Daoy (cell line): ENCODE measurements around the gene KRT16. TPM values are rescaled to one million over a fixed set of nuclear protein-coding genes. Genes with fewer than 3 reads are reported as not detected.
"Not testable (repeated sequence)": the region's sequence is repeated elsewhere in the genome, so short reads cannot be mapped to it uniquely, and the experiment has no call there.

Experiments used
- DNase-seq: peaks from one replicate; pipeline ENCODE4 v3.0.0-alpha.2; 2015; ENCODE audit warnings: low read depth
- total RNA-seq: library from RNA; depleted of rRNA; stranded (reverse); fragments of >200 nt; shearing (Covaris generic); gene quantifications from 2 replicates; pipeline ENCODE4 v1.2.3, GENCODE V29; 2014

KRT16 gene
- total RNA-seq, 1 experiment from 2014 or later = 1.0 TPM

DNA sequence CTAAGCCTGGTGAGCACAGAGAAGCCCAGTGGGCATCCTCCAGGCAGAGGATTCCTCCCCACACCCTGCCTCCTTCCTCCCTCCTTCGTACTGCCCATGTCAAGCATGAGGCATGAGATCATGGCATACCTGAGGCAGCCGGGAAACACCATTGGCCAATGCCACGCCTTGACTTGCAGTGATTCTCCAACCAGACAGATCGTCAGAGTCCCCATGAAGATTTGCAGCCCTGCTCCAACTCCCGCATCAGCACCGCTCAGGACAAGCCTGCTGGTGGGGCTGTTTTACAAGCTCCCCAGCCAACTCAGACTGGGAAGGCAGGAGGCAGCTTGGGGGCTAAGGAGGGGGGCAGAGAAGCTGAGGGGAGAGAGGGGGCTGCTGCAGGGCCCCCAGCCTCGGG is 2.9 kb upstream of the KRT16 start:
- DNase-seq = peak; percentile 35

DNA sequence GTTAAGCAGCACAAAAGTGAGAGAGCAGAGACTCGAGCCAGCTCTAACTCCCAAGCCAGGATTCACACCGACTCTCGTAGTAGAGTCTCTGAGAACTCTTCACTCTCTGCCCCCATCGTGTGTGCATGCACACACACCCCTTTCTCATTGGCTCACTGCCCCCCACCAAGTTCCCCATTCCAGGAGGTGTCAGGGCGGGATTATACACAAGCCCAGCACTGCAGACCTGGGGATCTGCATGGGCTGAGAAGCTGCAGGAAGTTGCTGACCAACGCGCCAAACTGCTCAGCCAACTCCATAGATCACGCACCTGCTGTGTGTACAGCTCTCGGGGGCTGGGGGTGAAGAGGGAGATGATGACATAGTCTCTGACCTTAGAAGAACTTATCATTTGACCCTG is 2.2 kb upstream of the KRT16 start:
- not testable (repeated sequence) for DNase-seq

DNA sequence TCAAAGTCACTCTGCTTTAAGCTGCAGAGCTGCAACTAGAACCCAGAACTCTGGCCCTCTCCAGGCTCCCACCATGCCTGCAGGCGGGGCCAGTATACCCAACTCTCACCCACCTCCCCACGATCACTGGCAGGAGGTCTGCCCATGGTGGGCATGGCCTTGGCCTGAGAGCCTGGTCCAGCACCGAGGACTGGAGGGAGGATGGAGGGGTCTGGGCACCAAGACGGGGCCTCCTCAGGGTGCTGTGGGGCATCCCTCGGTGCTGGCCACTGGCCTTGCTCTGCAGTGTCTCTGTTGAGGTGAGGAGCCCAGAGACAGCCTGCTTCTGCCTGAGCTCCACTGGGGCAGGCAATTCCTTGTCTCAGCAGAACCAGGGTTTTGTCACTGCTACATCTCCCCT is 1.5 kb upstream of the KRT16 start:
- no peak for DNase-seq

DNA sequence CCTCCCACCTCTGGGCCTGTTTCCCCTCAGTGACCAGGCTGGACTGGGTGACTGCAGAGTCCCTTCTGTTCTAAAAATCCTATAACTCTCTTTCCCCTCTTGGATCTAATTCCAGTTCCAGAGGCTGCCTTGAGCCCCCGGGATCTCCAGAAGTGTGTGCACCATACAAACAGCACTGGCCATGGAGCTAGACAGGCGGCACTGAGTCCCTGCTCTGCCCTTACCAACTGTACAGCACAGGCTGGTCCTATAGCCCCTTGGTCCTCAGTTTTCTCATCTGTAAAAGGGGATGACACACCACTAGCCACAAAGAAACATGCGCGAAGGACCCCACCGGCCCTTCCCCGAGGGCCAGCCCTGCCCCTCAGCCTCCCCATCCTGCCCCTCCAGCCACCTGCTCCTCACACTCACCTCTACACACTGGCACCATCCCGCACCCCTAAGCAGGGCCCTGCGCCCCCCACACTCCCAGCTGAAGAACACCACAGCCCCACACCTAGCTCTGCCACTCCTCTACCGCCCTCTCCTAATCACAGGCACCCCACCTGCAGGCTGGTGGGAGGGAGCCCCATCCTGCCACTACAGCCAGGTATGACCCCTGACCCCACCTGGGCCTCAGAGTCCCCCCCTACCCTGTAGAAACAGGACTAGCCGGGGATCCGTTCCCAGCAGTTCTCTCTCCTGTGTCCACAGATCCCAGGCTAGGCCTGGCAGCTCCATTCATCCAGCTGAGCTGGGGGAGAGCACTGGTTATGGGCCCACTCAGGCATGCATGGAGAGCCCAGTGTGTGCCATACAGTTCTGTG is 913 bp upstream of the KRT16 start:
- DNase-seq = no peak

DNA sequence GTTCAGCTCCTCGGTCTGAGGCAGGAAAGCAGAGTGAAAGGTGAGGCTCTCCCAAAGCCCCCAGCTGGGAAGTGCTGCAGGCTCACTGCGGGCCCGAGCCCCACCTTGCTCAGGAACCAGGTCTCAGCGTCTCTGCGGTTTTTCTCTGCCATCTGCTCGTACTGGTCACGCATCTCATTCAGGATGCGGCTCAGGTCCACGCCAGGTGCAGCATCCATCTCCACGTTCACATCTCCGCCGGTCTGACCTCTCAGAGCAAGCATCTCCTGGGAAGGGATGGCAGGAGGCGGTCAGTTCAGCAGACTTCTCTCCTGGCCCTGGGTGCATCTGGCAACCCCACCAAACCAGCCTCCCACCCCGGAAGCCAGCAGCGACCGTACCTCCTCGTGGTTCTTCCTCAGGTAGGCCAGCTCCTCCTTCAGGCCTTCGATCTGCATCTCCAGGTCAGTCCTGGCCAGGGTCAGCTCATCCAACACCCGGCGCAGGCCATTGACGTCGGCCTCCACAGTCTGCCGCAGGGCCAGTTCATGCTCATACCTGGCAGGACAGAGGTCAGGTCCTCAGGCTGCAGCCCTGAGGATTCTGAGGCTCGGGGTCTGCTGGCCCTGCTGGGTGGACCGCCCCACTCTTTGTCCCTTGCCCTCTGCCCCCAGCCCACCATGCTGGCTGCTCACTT is 1.5 kb downstream of the KRT16 start:
- no peak for DNase-seq

DNA sequence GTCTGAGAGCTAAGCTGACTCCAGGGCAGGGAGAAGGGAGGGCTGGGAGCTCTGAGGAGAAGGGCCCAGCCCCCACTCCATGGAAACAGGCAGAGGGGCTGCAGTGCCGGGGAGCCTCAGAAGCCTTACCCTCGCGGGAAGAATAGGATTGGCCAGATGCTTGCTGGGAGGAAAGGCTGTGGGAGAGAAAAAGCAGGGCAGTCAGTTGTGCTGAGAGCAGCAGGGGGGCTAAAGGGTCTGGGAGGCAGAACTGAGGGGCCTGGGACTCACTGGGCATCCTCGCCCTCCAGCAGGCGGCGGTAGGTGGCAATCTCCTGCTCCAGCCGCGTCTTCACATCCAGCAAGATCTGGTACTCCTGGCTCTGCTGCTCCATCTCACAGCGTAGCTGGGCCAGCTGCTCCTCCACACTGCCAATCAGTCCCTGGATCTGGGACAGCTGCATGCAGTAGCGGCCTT is 2.5 kb downstream of the KRT16 start:
- not testable (repeated sequence) for DNase-seq

DNA sequence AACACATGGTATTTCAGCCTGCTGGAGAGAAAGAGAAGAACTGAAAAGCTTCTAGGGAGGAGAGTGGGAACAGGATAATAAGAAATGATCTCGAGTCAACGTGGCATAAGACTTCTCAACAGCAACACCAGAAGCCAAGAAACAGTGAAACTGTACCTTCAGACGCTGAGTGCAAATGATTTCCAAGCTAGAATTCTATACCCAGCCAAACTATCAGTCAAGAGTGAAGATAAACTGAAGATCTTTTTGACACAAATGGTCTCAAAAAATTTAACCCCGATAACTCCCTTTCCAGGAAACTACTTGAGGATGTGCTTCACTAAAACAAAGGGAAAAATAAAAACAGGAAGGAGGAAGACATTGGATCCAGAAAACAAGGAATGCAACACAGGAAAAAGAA is 5.6 kb downstream of the KRT16 start:
- DNase-seq = not testable (repeated sequence)

DNA sequence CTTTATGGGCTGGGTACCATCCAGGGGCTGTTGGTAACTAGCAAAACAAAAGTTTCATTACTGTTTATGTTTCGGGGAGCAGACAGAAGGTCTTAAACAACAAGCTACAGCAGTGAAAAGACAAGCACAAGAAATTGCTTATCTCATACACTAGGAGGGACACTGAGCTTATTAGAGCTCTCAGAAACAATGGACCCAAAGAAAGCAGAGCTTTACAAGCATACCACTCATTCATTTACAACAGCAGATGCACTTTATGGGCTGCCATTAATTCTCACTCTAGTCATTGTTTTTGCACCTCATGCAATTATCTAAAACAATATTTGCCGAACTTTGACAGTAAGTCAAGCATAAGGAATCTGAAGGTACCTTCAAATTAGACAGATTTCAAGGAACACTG is 10.0 kb downstream of the KRT16 start:
- DNase-seq = no peak

DNA sequence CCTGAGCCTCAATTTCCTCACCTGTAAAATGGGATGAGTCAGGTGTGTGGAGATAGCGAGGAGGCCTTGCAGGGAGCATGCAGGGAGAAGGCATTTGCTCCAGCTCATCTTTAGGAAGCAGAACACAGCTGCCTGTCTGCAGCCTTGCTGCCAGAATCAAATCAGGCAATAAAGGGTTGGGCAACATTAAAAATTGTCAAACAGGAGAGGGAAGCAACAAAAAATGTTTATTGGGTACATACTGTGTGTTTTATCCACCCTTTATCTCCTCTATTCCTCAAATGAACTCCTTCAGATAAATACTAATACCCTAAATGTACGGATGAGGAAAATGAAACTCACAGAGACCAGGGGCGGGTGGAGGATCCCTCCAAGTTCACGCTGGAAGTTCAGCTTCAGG is 12.2 kb downstream of the KRT16 start:
- no peak for DNase-seq

DNA sequence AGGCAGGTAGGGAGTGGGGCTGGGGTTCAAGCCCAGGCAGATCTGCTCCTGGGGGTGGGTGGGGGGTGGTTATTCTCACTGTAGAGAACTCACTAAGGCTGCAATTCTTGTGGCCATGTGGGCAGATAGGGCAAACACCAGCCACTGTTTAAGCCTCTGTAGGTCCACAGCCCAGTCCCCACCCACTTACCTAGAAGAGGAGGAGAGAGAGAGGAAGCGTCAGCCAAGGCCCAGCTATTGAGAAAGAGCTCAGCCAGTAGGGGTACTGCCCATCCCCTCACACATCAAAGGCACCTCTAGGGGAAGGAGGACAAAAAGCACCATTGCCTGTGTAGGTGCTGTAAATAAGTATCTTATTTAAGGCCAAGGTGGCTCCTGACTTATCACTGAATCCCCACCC is 12.9 kb downstream of the KRT16 start:
- no peak for DNase-seq

DNA sequence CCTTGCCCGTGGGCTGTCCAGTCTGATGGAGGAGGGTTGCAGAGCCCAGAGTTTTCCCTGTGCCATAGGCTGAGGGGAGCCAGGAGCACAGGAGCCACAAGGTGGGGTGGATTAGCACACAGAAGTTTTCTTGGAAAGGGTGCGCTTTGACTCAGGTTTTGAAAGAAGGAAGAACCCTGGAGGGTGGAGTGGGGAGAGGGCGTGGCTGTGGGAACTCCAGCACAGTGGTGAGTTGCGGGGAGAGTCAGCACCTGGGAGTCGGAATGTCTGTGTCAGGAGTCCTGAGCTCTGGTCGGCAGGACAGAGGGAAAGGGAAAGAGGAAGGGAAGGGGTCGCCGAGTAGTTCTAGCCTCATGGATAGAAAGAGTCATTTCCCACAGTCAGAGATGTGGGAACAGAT is 17.0 kb downstream of the KRT16 start:
- DNase-seq = no peak

DNA sequence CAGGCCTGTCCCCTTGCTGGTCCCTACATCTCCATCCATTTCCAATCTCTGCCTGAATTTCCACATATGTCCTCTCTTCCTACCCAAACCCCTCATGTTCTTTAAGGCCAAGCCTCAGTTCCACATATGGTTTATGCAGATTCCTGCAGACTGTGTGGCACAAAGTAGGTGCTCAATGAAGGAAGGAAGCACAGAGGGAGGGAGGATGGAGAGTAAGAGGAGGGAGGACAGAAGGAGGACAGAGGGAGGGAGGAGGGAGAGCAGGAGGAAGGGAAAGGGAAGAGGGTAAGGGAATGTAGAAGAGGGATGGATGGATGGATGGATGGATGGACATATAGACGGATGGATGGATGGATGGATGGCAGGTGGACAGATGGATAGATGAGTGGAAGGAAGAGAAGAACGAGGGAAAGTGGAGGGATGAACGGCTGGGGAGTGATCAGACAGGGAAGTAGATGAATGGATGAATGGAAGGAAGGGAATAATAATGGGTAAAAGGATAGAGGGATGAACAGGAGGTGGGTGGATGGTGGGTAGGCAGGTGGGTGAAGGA is 18.1 kb downstream of the KRT16 start:
- DNase-seq = no peak

DNA sequence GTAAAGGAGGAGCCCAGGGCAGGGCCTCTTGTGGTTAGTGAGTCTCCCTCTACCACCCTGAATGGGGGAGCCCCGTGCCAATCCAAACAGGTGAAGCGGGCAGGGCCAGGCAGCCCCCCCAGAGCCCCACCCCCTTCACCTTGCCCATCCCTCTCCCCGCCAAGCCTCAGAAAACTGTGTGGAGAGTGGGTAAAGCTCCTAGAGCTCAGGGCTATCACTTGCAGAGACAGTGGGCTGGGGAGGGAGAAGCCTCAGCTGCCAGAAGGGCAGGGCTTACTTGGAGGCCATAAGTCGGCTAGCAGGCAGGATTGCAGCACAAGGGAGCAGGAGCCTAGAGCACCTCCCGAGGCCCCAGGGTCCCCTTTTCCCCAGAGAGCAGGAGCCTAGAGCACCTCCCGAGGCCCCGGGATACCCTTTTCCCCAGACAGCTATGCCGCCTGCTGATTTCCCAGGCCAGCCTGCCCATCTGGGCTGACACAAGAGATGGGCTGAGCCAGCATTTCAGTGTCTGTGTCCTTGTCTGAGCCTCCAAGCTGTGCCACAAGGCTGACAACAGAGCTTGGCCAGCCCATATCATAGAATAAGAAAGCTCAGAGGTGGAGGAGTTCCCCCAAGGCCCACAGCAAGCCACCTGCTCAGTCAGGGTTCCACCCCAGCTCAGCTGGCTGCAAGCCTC is 19.1 kb downstream of the KRT16 start:
- no peak for DNase-seq

DNA sequence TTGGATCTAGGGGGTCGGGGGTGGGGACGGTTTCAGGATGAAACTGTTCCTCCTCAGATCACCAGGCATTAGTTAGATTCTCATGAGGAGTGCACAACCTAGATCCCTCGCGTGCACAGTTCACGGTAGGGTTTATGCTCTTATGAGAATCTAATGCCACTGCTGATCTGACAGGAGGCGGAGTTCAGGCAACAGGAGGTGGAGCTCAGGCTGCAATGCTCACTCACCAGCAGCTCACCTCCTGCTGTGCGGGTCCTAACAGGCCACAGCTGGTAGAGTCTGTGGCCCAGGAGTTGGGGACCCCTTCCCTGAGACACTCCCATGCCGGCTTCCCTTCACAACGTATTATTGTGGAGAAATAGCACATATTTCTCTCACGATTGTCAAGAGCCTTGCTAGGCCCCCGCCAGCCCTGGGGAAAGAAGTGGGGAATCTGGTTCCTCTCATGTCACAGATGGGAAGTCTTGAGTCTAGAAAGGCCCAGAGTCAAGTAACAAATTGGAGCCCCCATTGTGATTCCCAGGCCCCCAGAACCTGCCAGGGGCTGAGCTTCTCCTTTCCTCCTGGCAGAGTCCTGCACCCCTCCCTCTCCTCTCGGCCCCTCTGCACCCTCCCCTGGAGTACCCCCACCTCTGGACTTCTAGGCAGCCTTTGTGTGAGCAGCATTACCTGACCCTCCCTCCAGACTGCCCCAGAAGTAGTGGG is 19.8 kb downstream of the KRT16 start:
- DNase-seq = no peak

DNA sequence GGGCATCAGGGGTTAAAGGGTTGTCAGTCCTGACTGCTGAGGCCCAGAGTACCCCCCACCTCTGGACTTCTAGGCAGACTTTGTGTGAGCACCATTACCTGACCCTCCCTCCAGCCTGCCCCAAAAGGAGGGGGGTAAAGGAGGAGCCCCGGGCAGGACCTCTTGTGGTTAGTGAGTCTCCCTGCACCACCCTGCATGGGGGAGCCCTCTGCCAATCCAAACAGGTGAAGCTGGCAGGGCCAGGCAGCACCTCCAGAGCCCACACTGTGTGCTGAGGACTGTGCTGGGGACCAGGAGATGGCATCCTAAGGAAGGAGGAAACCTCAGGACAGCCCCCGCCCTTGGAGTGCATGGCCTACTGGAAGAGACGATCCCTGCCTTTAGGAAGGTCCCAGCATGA is 23.3 kb downstream of the KRT16 start:
- DNase-seq = no peak

DNA sequence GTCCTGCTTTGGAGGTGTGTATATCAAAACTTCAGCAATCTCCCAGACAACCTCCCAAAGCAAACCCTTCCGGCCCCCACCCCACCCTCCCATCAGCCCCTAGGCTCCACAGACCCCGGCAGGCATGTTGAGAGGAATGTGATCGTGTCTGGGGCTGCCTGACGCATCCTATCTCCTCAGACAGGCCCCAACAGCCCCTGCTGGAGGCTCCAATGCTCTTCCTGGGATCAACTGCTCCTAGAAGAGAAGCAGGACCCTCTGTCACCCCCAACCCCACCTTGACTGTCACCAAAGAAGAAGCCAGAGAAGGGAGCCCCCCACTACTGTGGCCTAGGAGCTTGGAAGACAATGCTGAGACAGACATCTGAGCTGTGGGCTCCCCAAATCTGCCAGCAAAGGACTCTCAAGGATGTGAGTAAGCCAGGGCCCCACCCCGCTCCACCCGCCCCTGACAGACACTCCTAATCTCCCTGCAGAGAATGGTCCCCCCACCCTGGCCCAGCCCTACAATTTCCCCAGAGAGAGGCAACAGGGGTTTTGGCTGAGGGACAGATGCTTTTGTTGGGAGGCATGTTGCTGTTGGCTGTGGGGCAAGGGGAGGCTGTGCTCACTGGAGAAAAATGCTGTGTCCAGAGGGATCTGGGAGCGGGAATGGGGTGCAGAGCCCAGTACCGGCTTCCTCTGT is 24.3 kb downstream of the KRT16 start:
- peak; percentile 26 for DNase-seq

DNA sequence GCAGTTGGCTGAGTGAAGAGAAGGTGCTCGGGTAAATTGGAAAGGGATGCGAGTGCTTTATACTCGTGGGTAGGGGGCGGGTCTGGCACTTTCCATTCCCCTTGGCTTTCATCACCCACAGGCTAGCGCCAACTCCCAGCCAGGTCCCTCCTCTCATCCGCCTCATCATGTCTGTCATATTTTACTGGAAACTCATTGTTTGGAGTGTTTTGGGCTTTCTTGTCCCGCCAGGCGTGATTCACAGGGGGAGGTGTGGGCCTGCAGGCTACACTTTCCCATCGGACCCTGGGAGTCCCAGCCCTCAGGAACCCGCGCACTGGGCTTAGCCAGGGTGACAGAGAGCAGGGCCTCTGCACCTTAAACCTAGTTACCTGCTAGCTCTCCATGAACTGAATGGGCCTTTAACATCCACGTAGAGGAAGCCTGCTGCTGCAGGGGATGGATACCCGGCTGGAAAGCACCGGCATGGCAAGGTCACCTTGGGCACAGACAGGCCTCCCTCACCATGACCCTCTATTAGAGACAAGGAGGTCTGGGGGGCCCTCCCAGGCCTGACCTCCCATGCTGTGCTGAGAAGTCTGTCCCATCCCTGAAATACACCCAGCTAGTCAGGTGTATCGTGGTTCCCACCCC is 25.6 kb downstream of the KRT16 start, which contains the start of gene KRT14:
TSS of gene KRT14 (minus strand) at position 33 of the 633 bp plus-strand sequence. CDS start 61 bp downstream, outside the sequence.
- no peak for DNase-seq

DNA sequence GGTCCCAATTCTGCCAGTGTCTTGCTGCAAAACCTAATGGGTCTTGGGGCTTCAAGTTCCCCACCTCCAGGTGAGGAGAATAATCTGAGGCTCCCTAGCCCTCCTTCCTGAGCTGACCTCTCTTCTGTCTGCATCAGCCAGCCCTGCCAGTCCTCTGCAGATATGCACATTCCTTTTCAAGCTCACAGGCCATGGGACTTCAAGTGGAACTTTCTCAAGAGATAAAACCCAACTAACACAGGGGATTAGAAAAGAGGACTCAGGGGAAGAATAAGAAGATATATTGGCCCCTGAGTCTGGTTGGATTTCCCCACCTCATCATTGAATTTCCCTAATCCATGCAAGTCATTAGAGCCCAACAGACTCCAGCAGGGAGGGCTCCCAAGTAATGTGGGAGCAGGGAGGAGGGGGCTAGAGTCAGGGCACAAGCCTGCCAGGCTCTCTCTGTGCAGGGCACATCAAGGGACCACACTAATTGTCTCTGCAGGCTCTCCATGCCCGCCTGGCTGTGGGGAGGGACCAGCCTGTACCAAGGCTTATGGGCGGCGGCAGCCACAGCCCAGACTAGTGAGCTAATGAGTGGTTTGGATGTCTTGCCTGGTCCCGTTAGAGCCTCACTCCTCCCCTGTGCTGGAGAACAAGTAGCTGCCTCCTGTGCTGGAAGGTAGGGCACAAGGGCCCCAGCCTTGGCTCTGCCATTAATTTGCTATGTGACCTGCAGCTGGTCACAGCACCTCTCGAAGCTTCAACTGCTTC is 27.1 kb downstream of the KRT16 start:
- DNase-seq = no peak

DNA sequence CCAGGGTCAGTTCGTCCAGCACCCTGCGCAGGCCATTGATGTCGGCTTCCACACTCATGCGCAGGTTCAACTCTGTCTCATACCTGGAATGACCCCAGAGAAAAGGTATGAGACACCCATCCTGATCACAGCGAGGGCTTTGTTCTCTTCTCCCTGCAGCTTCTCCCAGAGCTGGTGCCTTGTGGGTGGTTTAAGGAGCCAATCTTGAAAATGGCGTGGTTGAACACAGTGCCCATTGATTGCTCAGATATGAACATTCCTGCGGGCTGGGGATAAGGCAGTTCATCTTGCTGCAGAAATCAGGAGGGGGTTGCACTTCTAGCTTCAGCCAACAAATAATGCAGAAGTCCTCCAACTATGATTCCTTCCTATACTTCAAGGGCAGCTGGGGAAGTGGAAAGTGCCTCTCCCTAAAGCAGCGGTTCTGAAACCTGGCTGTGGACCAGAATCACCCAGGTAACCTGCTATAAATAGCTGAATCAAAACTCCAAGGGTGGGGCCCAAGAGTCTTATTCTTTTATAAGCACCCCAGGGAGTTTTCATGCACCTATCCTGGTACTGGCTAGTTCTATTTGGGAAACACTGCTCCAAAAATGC is 28.1 kb downstream of the KRT16 start:
- not testable (repeated sequence) for DNase-seq
